ENCODE measurements around the gene ANKRD42. TPM values are rescaled to one million over a fixed set of nuclear protein-coding genes. Genes with fewer than 3 reads are reported as not detected.

ANKRD42 gene
- total RNA-seq, 1 experiment from 2014 or later = 5.7 TPM

GRCh38 chr11:83181815-83182214 lies 11.7 kb upstream of the ANKRD42 start (continued):
- TF ChIP-seq, protein P1, sequence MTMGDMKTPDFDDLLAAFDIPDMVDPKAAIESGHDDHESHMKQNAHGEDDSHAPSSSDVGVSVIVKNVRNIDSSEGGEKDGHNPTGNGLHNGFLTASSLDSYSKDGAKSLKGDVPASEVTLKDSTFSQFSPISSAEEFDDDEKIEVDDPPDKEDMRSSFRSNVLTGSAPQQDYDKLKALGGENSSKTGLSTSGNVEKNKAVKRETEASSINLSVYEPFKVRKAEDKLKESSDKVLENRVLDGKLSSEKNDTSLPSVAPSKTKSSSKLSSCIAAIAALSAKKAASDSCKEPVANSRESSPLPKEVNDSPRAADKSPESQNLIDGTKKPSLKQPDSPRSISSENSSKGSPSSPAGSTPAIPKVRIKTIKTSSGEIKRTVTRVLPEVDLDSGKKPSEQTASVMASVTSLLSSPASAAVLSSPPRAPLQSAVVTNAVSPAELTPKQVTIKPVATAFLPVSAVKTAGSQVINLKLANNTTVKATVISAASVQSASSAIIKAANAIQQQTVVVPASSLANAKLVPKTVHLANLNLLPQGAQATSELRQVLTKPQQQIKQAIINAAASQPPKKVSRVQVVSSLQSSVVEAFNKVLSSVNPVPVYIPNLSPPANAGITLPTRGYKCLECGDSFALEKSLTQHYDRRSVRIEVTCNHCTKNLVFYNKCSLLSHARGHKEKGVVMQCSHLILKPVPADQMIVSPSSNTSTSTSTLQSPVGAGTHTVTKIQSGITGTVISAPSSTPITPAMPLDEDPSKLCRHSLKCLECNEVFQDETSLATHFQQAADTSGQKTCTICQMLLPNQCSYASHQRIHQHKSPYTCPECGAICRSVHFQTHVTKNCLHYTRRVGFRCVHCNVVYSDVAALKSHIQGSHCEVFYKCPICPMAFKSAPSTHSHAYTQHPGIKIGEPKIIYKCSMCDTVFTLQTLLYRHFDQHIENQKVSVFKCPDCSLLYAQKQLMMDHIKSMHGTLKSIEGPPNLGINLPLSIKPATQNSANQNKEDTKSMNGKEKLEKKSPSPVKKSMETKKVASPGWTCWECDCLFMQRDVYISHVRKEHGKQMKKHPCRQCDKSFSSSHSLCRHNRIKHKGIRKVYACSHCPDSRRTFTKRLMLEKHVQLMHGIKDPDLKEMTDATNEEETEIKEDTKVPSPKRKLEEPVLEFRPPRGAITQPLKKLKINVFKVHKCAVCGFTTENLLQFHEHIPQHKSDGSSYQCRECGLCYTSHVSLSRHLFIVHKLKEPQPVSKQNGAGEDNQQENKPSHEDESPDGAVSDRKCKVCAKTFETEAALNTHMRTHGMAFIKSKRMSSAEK (CRISPR knock-in tag; IDR thresholded peaks at IDR 0.05; ENCODE audit: borderline replicate concordance) = no peak
- TF ChIP-seq NFYB (CRISPR knock-in tag; conservative IDR thresholded peaks at IDR 0.05; ENCODE audit: low read depth) = no peak
- no peak for TF ChIP-seq NR2C2 (CRISPR knock-in tag; IDR thresholded peaks at IDR 0.05)
- TF ChIP-seq FOXP1 (CRISPR knock-in tag; IDR thresholded peaks at IDR 0.05; ENCODE audit: borderline replicate concordance) = no peak

GRCh38 chr11:83185767-83186166 lies 7.7 kb upstream of the ANKRD42 start:
- CTCF ChIA-PET = no interaction called here
- DNase-seq (ENCODE audit: low spot score) = no peak
- Mint-ChIP-seq H3K27me3 (ENCODE audit: low read depth) (no peaks in the 10 kb centered on the region), H3K9me3 (no peaks in the 10 kb centered on the region), H3K27ac (no peak overlapping the region), H3K36me3 (peaks cover 39% of the 10 kb centered on the region), H3K4me3 (no peak overlapping the region), H3K4me1 (no peaks in the 10 kb centered on the region)
- POLR2A ChIA-PET = no interaction called here
- no peak for ATAC-seq
- TF ChIP-seq, protein P2, sequence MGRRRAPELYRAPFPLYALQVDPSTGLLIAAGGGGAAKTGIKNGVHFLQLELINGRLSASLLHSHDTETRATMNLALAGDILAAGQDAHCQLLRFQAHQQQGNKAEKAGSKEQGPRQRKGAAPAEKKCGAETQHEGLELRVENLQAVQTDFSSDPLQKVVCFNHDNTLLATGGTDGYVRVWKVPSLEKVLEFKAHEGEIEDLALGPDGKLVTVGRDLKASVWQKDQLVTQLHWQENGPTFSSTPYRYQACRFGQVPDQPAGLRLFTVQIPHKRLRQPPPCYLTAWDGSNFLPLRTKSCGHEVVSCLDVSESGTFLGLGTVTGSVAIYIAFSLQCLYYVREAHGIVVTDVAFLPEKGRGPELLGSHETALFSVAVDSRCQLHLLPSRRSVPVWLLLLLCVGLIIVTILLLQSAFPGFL (CRISPR knock-in tag; IDR thresholded peaks at IDR 0.05; ENCODE audit: borderline replicate concordance) = no peak

DNA sequence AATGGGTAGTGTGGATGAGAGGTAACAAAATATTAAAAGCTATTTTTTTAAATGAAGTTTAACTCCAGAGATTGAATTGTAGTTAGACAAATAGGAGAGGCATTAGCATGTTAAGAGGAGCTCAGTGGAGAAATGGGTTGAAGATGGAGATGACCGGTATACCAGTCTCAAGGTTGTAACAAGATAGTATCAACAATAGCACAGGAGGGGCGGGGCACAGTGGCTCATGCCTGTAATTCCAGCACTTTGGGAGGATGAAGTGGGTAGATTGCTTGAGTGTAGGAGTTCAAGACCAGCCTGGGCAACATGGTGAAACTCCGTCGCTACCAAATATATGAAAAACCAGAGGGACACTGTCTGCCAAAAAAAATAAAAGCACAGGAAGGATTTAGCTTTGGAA lies 6.0 kb upstream of the ANKRD42 start:
- ATAC-seq = peak; percentile 52
- CTCF ChIA-PET = interaction anchor here (1.0 kb wide), 1 partner anchor 287 kb away, joined by 3 read pairs; the partner anchor contains the start of gene PRCP
- Mint-ChIP-seq H3K27me3 (ENCODE audit: low read depth) (no peaks in the 10 kb centered on the region), H3K4me1 (peaks cover 3% of the 10 kb centered on the region), H3K4me3 (no peak overlapping the region), H3K36me3 (peaks cover 40% of the 10 kb centered on the region), H3K27ac (peak overlapping the region; percentile 64; the same call in 1 of the 2 replicates), H3K9me3 (no peaks in the 10 kb centered on the region)
- TF ChIP-seq ATF6 (CRISPR knock-in tag; IDR thresholded peaks at IDR 0.05) = no peak
- TF ChIP-seq ZNF671 (CRISPR knock-in tag; IDR thresholded peaks at IDR 0.05) = peak; percentile 42; the same call in 1 of the 2 replicates
- no peak for TF ChIP-seq RORB (CRISPR knock-in tag; IDR thresholded peaks at IDR 0.05)
- no peak for TF ChIP-seq GABPB1 (CRISPR knock-in tag; IDR thresholded peaks at IDR 0.05)
- TF ChIP-seq SP1 (CRISPR knock-in tag; conservative IDR thresholded peaks at IDR 0.05) = no peak
- no peak for TF ChIP-seq NR1H2 (CRISPR knock-in tag; IDR thresholded peaks at IDR 0.05)
- no peak for DNase-seq (ENCODE audit: low spot score)
- POLR2A ChIA-PET = interaction anchor here (1.0 kb wide), 1 partner anchor 30 kb away, joined by 3 read pairs; the partner anchor contains the start of gene PCF11

DNA sequence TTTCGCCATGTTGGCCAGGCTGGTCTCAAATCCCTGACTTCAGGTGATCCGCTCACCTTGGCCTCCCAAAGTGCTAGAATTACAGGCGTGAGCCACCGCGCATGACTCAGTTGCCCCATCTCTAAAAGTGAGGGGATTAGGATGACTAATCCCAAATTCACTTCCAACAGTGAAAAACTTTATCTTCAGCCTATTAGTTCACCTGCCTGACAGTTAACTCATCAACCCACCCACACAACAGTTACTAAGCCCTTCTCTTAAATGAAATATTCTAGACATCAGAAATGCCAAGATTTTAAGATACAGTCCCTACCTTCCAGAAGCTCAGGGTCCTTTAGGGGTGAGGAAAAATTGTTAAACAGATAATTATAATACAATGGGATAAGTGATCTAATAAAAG lies 2.0 kb upstream of the ANKRD42 start:
- POLR2A ChIA-PET = no interaction called here
- CTCF ChIA-PET = no interaction called here
- peaks cover 6% of the 10 kb centered on the region; the same call in 1 of the 2 replicates for H3K27me3 Mint-ChIP-seq (ENCODE audit: low read depth)
- H3K27ac Mint-ChIP-seq = no peak overlapping the region
- no peaks in the 10 kb centered on the region for H3K9me3 Mint-ChIP-seq
- no peak for DNase-seq (ENCODE audit: low spot score)
- H3K4me3 Mint-ChIP-seq = no peak overlapping the region
- peaks cover 16% of the 10 kb centered on the region for H3K4me1 Mint-ChIP-seq
- ATAC-seq = no peak
- peaks cover 23% of the 10 kb centered on the region for H3K36me3 Mint-ChIP-seq
- TF ChIP-seq, protein P3, sequence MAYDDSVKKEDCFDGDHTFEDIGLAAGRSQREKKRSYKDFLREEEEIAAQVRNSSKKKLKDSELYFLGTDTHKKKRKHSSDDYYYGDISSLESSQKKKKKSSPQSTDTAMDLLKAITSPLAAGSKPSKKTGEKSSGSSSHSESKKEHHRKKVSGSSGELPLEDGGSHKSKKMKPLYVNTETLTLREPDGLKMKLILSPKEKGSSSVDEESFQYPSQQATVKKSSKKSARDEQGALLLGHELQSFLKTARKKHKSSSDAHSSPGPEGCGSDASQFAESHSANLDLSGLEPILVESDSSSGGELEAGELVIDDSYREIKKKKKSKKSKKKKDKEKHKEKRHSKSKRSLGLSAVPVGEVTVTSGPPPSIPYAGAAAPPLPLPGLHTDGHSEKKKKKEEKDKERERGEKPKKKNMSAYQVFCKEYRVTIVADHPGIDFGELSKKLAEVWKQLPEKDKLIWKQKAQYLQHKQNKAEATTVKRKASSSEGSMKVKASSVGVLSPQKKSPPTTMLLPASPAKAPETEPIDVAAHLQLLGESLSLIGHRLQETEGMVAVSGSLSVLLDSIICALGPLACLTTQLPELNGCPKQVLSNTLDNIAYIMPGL (CRISPR knock-in tag; IDR thresholded peaks at IDR 0.05) = no peak
- no peak for TF ChIP-seq NFATC4 (CRISPR knock-in tag; IDR thresholded peaks at IDR 0.05)
- TF ChIP-seq, protein P4, sequence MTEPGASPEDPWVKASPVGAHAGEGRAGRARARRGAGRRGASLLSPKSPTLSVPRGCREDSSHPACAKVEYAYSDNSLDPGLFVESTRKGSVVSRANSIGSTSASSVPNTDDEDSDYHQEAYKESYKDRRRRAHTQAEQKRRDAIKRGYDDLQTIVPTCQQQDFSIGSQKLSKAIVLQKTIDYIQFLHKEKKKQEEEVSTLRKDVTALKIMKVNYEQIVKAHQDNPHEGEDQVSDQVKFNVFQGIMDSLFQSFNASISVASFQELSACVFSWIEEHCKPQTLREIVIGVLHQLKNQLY (CRISPR knock-in tag; IDR thresholded peaks at IDR 0.05) = no peak
- TF ChIP-seq ARID4B (CRISPR knock-in tag; IDR thresholded peaks at IDR 0.05; ENCODE audit: borderline replicate concordance) = no peak

Data from WTC11 (cell line).